Measurements from ENCODE around the gene APH1A.
"Not testable (repeated sequence)": the region's sequence is repeated elsewhere in the genome, so short reads cannot be mapped to it uniquely, and the experiment has no call there.

APH1A gene

DNA sequence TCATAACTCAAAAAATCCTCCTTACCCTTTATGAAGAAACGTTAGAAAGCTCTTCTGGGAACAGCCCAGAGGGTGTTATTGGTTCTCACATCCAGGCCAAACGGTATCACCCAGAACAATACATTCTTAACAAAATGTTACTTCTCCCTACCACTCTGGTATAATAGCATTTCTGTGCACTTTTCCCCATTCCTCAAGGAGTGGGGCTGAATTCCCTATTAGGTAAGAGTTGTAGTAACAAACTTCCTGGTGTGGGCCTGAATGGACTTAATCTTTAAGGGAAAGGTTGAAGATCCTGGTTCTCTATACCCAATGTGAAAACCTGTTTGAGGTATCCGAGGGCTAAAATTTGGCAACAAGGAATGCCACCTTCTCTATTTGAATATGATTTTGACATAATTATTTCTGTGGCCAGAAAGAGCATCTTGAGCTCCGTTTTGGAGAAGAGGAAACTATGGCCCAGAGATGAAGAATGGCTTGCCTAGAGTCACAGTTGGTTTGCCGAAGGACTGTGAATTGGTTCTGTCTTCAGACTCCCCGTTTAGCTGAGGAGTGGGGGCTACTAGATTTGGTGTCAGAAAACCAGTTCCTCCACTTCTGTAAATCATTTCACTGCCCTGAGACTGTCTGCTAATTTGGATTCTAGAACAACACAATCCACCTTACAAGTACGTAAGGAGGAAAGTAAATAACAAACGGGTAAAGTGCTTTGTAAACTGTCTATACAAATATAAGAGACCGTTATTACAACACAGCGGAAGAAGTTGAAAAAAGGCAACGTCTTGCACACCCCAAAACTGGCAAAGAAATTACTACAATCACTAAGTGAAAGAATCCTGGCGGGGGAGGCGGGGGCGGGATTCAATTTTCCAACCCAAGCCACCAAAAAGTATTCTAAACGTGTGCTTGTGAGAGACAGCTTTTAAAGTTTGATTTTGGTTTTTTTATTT lies 35.2 kb downstream of the APH1A start:
- no peak for DNase-seq

DNA sequence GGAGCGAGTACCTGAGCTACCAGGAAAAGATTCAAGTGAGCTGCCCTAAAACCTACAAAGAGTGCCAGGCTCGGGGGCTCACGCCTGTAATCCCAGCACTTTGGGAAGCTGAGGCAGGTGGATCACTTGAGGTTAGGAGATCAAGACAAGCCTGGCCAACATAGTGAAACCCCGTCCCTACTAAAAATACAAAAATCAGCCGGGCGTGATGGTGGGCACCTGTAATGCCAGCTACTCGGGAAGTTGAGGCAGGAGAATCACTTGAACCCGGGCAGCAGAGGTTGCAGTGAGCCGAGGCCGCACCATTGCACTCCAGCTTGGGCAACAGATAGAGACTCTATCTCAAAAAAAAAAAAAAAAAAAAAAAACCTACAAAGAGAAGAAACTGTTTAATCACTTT lies 35.9 kb downstream of the APH1A start:
- not testable (repeated sequence) for DNase-seq

DNA sequence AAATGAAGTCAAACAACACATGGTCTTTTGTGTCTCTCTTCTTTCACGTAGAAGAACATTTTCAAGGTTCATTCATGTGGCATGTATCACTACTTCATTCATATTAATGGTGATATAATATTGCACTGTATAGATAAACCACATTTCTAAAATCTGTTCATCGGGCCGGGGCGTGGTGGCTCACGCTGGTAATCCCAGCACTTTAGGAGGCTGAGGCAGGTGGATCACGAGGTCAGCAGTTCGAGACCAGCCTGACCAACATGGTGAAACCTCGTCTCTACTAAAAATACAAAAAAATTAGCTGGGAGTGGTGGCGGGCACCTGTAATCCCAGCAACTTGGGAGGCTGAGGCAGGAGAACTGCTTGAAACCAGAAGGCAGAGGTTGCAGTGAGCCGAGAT lies 40.6 kb downstream of the APH1A start:
- not testable (repeated sequence) for DNase-seq

DNA sequence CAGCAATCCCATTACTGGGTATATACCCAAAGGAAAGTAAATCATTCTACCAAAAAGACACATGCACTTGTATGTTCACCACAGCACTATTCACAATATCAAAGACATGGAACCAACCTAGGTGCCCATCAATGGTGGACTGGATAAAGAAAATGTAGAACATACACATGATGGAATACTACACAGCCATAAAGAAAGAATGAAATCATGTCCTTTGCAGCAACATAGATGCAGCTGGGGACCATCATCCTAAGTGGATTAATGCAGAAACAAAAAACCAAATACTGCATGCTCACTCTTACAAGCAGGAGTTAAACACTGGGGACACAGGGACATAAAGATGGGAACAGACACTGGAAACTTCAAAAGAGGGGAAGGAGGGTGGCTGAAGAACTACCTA lies 41.6 kb downstream of the APH1A start:
- no peak for DNase-seq

DNA sequence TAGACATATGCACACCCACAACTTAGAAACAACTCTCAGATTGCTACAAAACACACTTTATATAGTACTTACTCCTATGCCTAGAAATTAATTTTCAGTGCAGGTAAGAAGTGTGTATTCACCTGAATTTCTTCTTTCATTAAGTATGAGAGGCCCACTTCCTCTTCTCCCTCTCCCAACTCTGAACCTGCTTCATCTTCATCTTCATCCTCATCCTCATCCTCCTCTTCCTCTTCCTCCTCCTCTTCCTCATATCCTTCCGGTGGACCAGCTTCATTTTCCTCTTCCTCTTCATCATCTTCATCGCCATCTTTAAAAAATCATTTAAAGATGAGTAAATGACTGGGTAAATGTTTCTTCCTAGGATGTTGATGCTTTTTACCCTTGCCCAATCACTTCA lies 42.3 kb downstream of the APH1A start:
- DNase-seq, result no peak

DNA sequence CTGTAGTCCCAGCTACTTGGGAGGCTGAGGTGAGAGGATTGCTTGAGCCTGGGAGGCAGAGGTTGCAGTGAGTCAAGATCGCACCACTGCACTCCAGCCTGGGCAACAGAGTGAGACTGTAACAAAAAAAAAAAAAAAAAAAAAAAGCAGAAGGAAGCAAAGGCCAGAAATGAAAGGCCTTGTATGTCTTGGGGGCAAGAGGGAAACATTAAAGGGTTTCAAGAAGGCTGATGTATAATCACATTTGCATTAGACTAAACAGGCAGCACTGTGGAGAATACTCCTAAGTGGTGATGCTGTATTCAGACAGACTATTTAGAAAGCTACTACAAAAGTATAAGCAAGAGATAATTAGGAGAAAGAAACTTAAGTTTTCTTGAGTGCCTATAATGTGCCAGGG lies 43.3 kb downstream of the APH1A start:
- no peak for DNase-seq

DNA sequence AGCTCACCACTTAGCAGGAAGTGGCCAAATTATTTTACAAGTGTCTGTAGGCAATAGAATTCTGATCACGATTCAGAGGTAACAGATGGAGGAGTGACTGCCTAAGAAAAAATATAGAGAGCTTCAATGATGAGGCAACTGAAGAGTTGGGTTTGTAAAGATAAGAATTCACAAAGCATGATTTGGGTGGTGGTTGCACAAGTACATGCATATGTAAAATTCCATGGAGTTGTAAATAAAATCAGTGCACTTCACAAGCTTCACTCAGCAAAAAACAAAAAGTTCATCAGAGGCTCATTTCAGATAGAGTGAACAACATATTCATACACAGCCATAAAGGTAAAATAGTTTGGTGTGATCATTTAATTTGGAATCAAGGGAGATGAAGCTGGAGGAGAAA lies 43.8 kb downstream of the APH1A start:
- DNase-seq, result no peak

DNA sequence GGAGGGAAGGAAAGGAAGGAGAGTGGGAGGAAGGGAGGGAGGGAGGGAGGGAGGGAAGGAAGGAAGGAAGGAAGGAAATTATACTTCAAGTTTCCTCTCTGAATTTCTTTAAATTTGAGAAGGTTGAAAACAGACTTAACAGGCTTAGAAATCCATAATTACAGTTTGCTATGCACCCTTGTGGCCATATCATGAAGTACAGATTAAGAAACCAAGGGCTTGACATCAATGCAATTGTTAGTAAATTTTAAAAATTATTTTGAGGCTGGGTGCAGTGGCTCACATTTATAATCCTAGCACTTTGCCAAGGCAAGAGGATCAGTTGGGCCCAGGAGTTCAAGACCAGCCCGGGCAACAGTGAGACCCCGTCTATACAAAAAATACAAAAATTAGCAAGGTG lies 47.3 kb downstream of the APH1A start:
- DNase-seq, result no peak

DNA sequence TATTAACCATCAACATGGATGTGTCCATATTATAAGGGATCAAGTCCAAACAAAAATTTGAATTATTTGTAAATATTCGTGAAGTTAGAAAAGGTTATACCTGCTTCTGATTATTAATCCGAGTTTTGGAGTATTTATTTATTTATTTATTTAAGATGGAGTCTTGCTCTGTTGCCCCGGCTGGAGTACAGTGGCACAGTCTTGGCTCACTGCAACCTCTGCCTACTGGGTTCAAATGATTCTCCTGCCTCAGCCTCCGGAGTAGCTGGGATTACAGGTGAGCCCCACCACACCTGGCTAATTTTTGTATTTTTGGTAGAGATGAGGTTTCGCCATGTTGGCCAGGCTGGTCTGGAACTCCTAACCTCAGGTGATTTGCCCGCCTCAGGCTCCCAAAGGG lies 53.0 kb downstream of the APH1A start:
- not testable (repeated sequence) for DNase-seq
